Measurements from ENCODE around the gene UBE2J2.

UBE2J2 gene

GRCh38 chr1:1228596-1229321 is 44.9 kb downstream of the UBE2J2 start:
- no peak for DNase-seq (ENCODE audit: low read depth, low spot score)

GRCh38 chr1:1228187-1228586 is 45.5 kb downstream of the UBE2J2 start:
- no peak for DNase-seq (ENCODE audit: low read depth, low spot score)

GRCh38 chr1:1227386-1227785 is 46.3 kb downstream of the UBE2J2 start:
- no peak for DNase-seq (ENCODE audit: low read depth, low spot score)

- no peak for DNase-seq (ENCODE audit: low read depth, low spot score)
These were observed 46.9 kb downstream of the UBE2J2 start for GRCh38 chr1:1226566-1227362.

GRCh38 chr1:1225913-1226312 is 47.7 kb downstream of the UBE2J2 start:
- DNase-seq (ENCODE audit: low read depth, low spot score) = no peak

- DNase-seq (ENCODE audit: low read depth, low spot score) = no peak
These were observed 48.3 kb downstream of the UBE2J2 start for GRCh38 chr1:1225238-1225845.

GRCh38 chr1:1223891-1224290 is 49.8 kb downstream of the UBE2J2 start:
- DNase-seq (ENCODE audit: low read depth, low spot score) = no peak

GRCh38 chr1:1223321-1223720 is 50.3 kb downstream of the UBE2J2 start:
- no peak for DNase-seq (ENCODE audit: low read depth, low spot score)

- DNase-seq (ENCODE audit: low read depth, low spot score) = no peak
These were observed 51.0 kb downstream of the UBE2J2 start for GRCh38 chr1:1222575-1223225.

GRCh38 chr1:1221887-1222574 is 51.6 kb downstream of the UBE2J2 start:
- no peak for DNase-seq (ENCODE audit: low read depth, low spot score)

GRCh38 chr1:1220197-1220596 is 53.5 kb downstream of the UBE2J2 start:
- DNase-seq (ENCODE audit: low read depth, low spot score) = no peak

- DNase-seq (ENCODE audit: low read depth, low spot score) = no peak
These were observed 54.3 kb downstream of the UBE2J2 start for GRCh38 chr1:1219341-1219740.

GRCh38 chr1:1218524-1219200 is 55.0 kb downstream of the UBE2J2 start:
- no peak for DNase-seq (ENCODE audit: low read depth, low spot score)

GRCh38 chr1:1217621-1218523 is 55.8 kb downstream of the UBE2J2 start:
- no peak for DNase-seq (ENCODE audit: low read depth, low spot score)

GRCh38 chr1:1216770-1217620 is 56.7 kb downstream of the UBE2J2 start:
- no peak for DNase-seq (ENCODE audit: low read depth, low spot score)

GRCh38 chr1:1215881-1216605 is 57.6 kb downstream of the UBE2J2 start:
- DNase-seq (ENCODE audit: low read depth, low spot score) = no peak

- no peak for DNase-seq (ENCODE audit: low read depth, low spot score)
These were observed 58.5 kb downstream of the UBE2J2 start for GRCh38 chr1:1215080-1215676.

All from activated naive CD8-positive, alpha-beta T cell treated with anti-CD3 and anti-CD28 coated beads, Interleukin-2, amount 50 U/mL, for 16 hours (primary cell).